MCF 10A (cell line): Measurements from ENCODE around the gene PIP4K2A. TPM values are rescaled to one million over a fixed set of nuclear protein-coding genes. Genes with fewer than 3 reads are reported as not detected.

Experiments
- BruUV-seq: library from RNA; stranded (reverse); fragments of 400-500 nt; replicated peaks from 2 replicates; lab custom pipeline; 2021; lab: Mats Ljungman, UMichigan
- CTCF ChIA-PET: fragments of 300-600 bp; sonication (Branson Sonifier 250); formaldehyde crosslinking; extraction: SDS; loops from one replicate; lab custom pipeline; 2021; ENCODE audit warnings: antibody characterized with exemption, inconsistent platforms; lab: Yijun Ruan, JAX
- POLR2A ChIA-PET: fragments of 300-600, 350-650 bp; sonication (Branson Sonifier 250); formaldehyde crosslinking; extraction: SDS; loops from one replicate; lab custom pipeline; 2020; ENCODE audit warnings: antibody characterized with exemption, inconsistent platforms; lab: Yijun Ruan, JAX
- DNase-seq: peaks from one replicate; pipeline ENCODE4 v3.0.0-alpha.2; 2018; ENCODE audit not compliant: unreplicated experiment
- H3K27ac Mint-ChIP-seq: one replicate; pipeline ENCODE4 v1.8.0; 2022; ENCODE audit warnings: mild to moderate bottlenecking, low read depth, mixed read lengths; ENCODE audit not compliant: unreplicated experiment
- H3K27me3 Mint-ChIP-seq: one replicate; pipeline ENCODE4 v1.8.0; 2022; ENCODE audit warnings: mixed read lengths; ENCODE audit not compliant: insufficient read depth, unreplicated experiment
- H3K36me3 Mint-ChIP-seq: one replicate; pipeline ENCODE4 v1.8.0; 2022; ENCODE audit warnings: mild to moderate bottlenecking, moderate library complexity, mixed read lengths; ENCODE audit not compliant: insufficient read depth, unreplicated experiment
- H3K4me1 Mint-ChIP-seq: one replicate; pipeline ENCODE4 v1.8.0; 2022; ENCODE audit warnings: mixed read lengths; ENCODE audit not compliant: insufficient read depth, unreplicated experiment
- H3K4me3 Mint-ChIP-seq: one replicate; pipeline ENCODE4 v1.8.0; 2022; ENCODE audit warnings: mild to moderate bottlenecking, moderate library complexity, mixed read lengths; ENCODE audit not compliant: unreplicated experiment
- H3K9me3 Mint-ChIP-seq: one replicate; pipeline ENCODE4 v1.8.0; 2022; ENCODE audit warnings: mixed read lengths; ENCODE audit not compliant: unreplicated experiment
- intact Hi-C: fragments of 100-400 bp; cut with micrococcal nuclease; formaldehyde crosslinking; loops from 2 replicates; pipeline ENCODE4 v1.14.1; 2022
- total RNA-seq: library from RNA; stranded (reverse); gene quantifications from 2 replicates; pipeline ENCODE4 v1.2.3, GENCODE V29; 2022
- TF ChIP-seq, protein P1 (sequence below): fragments of 200-600 bp; IDR thresholded peaks from one replicate; pipeline ENCODE4 v1.8.0; 2022; ENCODE audit warnings: antibody characterized with exemption, mild to moderate bottlenecking; ENCODE audit not compliant: unreplicated experiment

Gene PIP4K2A
- total RNA-seq, 1 experiment from 2014 or later = 24.2 TPM

DNA sequence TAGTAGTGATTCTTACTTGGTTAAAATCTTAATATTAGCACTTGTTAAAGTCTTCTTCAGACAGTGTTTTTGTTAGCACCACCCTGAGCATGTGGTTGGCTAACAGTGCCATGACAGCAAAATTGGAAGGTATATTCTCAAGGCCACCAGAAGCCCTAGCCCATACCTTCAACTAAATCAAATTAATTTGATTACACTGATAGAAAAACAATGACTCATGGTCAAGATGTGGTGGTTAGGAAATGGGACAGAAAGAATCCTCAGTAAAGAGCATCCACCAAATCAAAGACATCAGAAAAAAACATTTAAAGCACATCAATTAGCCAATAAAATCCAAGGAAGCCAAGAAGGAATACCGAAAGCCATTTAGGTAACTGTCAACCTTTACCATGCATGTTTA lies 75.5 kb downstream of the PIP4K2A start:
- TF ChIP-seq, protein P1, sequence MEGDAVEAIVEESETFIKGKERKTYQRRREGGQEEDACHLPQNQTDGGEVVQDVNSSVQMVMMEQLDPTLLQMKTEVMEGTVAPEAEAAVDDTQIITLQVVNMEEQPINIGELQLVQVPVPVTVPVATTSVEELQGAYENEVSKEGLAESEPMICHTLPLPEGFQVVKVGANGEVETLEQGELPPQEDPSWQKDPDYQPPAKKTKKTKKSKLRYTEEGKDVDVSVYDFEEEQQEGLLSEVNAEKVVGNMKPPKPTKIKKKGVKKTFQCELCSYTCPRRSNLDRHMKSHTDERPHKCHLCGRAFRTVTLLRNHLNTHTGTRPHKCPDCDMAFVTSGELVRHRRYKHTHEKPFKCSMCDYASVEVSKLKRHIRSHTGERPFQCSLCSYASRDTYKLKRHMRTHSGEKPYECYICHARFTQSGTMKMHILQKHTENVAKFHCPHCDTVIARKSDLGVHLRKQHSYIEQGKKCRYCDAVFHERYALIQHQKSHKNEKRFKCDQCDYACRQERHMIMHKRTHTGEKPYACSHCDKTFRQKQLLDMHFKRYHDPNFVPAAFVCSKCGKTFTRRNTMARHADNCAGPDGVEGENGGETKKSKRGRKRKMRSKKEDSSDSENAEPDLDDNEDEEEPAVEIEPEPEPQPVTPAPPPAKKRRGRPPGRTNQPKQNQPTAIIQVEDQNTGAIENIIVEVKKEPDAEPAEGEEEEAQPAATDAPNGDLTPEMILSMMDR = no peak
- POLR2A ChIA-PET = interaction anchor here (0.7 kb wide), 1 partner anchor 1030 kb away, joined by 3 read pairs; no protein-coding TSS in a partner anchor
- CTCF ChIA-PET = interaction anchor here (0.6 kb wide), 1 partner anchor 22 kb away, joined by 3 read pairs; no protein-coding TSS in a partner anchor
- intact Hi-C loops = no loop called here
- BruUV-seq = no TSS peak
- Mint-ChIP-seq H3K4me1 (peaks cover 6% of the 10 kb centered on the region), H3K36me3 (peaks cover 12% of the 10 kb centered on the region), H3K27ac (no peak overlapping the region), H3K4me3 (no peak overlapping the region), H3K9me3 (no peaks in the 10 kb centered on the region), H3K27me3 (no peaks in the 10 kb centered on the region)
- no peak for DNase-seq

DNA sequence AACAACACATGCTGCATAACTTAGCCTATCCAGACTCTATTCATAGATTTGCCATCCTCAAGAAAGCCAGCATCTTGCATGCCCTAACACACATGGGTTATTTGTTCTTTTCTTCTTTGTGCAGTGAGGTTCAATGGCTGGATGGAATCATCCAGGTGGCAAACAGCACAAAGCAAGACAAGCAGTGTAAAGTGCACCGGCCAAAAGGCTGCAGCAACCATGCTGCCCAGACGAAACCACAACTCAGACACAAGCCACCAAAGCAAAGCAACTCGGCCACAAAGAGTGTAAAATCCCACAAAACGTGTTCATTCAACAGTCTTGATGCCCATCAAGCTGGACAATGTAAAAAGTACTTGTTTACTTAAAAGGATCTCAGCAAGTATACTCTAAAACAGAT lies 76.9 kb downstream of the PIP4K2A start:
- no TSS peak for BruUV-seq

DNA sequence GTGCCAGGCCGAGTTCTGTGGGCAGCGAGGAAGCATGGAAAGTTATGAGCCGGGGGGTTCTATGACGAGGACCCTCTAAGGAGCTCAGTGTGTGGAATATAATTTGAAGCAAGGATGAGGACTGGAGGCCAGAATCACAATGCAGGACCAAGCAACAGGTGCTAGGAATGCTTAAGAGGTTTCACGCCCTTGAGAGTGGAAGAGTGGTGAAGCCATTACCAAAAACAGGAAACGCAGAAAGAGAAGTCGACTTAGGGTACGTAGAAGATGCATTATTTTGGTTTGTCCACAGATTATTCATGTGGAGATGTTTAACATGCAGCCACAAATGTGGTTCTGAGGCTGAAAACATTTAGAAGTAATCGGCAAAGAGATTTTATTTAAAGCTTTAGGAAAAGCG lies 78.7 kb downstream of the PIP4K2A start:
- DNase-seq = no peak
- Mint-ChIP-seq H3K27me3 (no peaks in the 10 kb centered on the region), H3K9me3 (no peaks in the 10 kb centered on the region), H3K4me3 (no peak overlapping the region), H3K36me3 (peaks cover 4% of the 10 kb centered on the region), H3K4me1 (peaks cover 9% of the 10 kb centered on the region), H3K27ac (peak overlapping the region; percentile 20)
- TF ChIP-seq, protein P1 = no peak
- ChIA-PET POLR2A (no interaction called here), CTCF (interaction anchor here (0.6 to 1.3 kb wide), 3 partner anchors 9 to 61 kb away, joined by 3 to 4 read pairs (median 4); no protein-coding TSS in a partner anchor)
- BruUV-seq = no TSS peak
- intact Hi-C loops = no loop called here

More for the DNA sequence above, 76.9 kb downstream of the PIP4K2A start:
- Mint-ChIP-seq H3K36me3 (peaks cover 7% of the 10 kb centered on the region), H3K9me3 (no peaks in the 10 kb centered on the region), H3K4me1 (peaks cover 6% of the 10 kb centered on the region), H3K27ac (no peak overlapping the region), H3K4me3 (no peak overlapping the region), H3K27me3 (no peaks in the 10 kb centered on the region)
- no peak for DNase-seq
- intact Hi-C loops = no loop called here
- TF ChIP-seq, protein P1 = no peak
- ChIA-PET CTCF (no interaction called here), POLR2A (interaction anchor here (0.6 kb wide), 2 partner anchors 8 to 1206 kb away, joined by 3 read pairs; no protein-coding TSS in a partner anchor)

DNA sequence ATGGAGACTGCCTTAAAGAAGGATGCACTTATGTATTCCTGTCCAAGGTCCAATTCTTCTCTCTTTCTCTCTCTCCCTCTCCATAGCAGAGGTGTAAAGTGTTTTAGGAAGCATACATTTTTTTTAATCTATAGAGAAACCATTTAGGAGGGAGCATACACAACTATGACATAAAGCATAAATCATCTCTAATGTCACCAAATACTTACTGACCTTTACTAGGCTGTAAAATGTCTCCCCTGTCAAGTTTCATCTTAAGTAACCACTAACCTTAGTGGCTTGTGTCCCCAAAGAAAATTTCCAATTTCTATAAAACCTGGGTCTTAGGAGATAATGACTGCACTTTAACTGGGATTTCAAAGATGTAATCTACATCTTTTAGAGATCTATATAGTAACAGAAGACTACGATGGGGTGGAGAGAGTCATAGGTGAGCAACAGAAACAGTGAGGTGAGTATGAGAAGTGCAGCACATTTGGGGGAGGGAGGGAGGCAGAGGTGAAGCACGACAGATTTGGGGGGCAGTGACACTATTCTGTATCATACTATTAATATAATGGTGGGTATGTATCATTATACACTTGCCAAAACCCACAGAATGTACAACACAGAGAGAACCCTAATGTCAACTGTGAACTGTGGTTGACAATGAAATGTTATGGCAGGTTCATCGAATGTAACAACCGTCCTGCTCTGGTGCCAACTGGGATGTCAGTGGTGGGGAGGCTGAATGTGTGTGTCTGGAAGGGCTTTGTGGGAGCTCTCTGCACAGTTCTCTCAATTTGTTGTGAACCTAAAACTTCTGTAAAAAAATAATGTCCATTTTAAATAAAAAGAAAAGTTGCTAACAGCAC lies 79.5 kb downstream of the PIP4K2A start:
- CTCF ChIA-PET = interaction anchor here (1.3 kb wide), 1 partner anchor 8 kb away, joined by 4 read pairs; no protein-coding TSS in a partner anchor
- Mint-ChIP-seq H3K27ac (no peak overlapping the region), H3K36me3 (no peaks in the 10 kb centered on the region), H3K27me3 (no peaks in the 10 kb centered on the region), H3K4me1 (peaks cover 17% of the 10 kb centered on the region), H3K9me3 (no peaks in the 10 kb centered on the region), H3K4me3 (no peak overlapping the region)
- TF ChIP-seq, protein P1 = no peak
- no TSS peak for BruUV-seq
- intact Hi-C loops = no loop called here
- POLR2A ChIA-PET = no interaction called here
- DNase-seq = no peak
